BJ (cell line): ENCODE data around the gene NTSR1. TPM values are rescaled to one million over a fixed set of nuclear protein-coding genes. Genes with fewer than 3 reads are reported as not detected.

Experiments used
- CTCF ChIA-PET: fragments of 350-600 bp; formaldehyde crosslinking; extraction: SDS; loops from one replicate; lab custom pipeline; 2021; ENCODE audit warnings: antibody characterized with exemption, inconsistent platforms; lab: Yijun Ruan, JAX
- POLR2A ChIA-PET: fragments of 300-600 bp; sonication (Branson Sonifier 250); formaldehyde crosslinking; extraction: SDS; loops from one replicate; lab custom pipeline; 2021; ENCODE audit warnings: antibody characterized with exemption; lab: Charles Lee
- DNase-seq: peaks from one replicate; pipeline ENCODE4 v3.0.0-alpha.2; 2011; ENCODE audit warnings: low read depth
- H3K27me3 ChIP-seq: 2 replicates; pipeline ENCODE4 v1.6.0; 2011; ENCODE audit warnings: low read length; ENCODE audit not compliant: control insufficient read depth, insufficient read depth
- H3K36me3 ChIP-seq: 2 replicates; pipeline ENCODE4 v1.5.1; 2011; ENCODE audit warnings: low read length; ENCODE audit not compliant: control insufficient read depth, insufficient read depth
- H3K4me3 ChIP-seq: 2 replicates; pipeline ENCODE4 v1.5.1; 2011; ENCODE audit warnings: low read depth, mild to moderate bottlenecking, control low read depth, low read length
- CTCF ChIP-seq: IDR thresholded peaks from 2 replicates; pipeline ENCODE4 v1.5.1; 2011; ENCODE audit warnings: low read depth, mild to moderate bottlenecking, control low read depth, inconsistent platforms, low read length, moderate library complexity; ENCODE audit not compliant: insufficient read depth
- polyA plus RNA-seq: library from polyadenylated mRNA; depleted of rRNA; stranded (reverse); fragments of >200 nt; gene quantifications from 2 replicates; pipeline ENCODE4 v1.2.3, GENCODE V29; 2011

The NTSR1 gene
- polyA plus RNA-seq, 1 experiment, result 0.05 TPM

- CTCF ChIA-PET, result no interaction called here
- POLR2A ChIA-PET, result no interaction called here
- no peak for TF ChIP-seq CTCF
- H3K27me3 ChIP-seq, result 0 out of 2 replicates have a peak, but pooled peaks cover under 1% of the 10 kb centered on the region
- DNase-seq, result no peak
- H3K4me3 ChIP-seq, result no peak overlapping the region
- no peaks in the 10 kb centered on the region for H3K36me3 ChIP-seq
These were observed 70.7 kb downstream of the NTSR1 start for GRCh38 chr20:62779417-62779685.

DNA sequence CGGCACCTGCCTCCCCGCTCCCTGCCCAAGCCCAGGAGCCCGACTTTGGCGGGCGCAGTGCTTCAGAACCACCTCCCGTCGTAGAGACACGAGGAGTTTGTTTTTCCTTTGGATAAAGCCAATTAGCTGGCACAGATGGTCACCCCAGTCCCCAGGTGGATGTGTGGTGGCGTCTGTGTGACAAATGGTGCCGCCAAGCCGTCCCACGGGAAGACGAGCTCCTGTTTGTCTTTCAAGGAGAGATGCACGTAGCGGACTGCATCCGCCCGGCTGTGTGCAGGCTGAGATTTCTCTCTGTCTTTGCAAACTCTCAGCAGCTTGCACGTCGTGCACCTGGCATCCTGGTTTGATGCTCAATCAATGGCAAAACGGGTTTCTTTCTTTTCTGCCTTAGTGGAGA lies 71.6 kb downstream of the NTSR1 start:
- POLR2A ChIA-PET, result interaction anchor here (0.6 kb wide), 1 partner anchor 76 kb away, joined by 4 read pairs; no protein-coding TSS in a partner anchor

GRCh38 chr20:62780696-62781095 lies 72.1 kb downstream of the NTSR1 start:
- DNase-seq, result no peak
- Histone ChIP-seq H3K36me3 (no peaks in the 10 kb centered on the region), H3K4me3 (no peak overlapping the region), H3K27me3 (no peaks in the 10 kb centered on the region)
- CTCF ChIA-PET, result interaction anchor here (3.4 kb wide), 1 partner anchor 11 kb away, joined by 19 read pairs; no protein-coding TSS in a partner anchor
- no peak for TF ChIP-seq CTCF
- POLR2A ChIA-PET, result interaction anchor here (0.6 kb wide), 1 partner anchor 77 kb away, joined by 4 read pairs; no protein-coding TSS in a partner anchor

More for the DNA sequence above, 71.6 kb downstream of the NTSR1 start:
- CTCF ChIA-PET, result no interaction called here
- TF ChIP-seq CTCF, result no peak
- no peak for DNase-seq
- no peak overlapping the region for H3K4me3 ChIP-seq
- no peaks in the 10 kb centered on the region for H3K36me3 ChIP-seq
- no peaks in the 10 kb centered on the region for H3K27me3 ChIP-seq

GRCh38 chr20:62782149-62782892 lies 73.7 kb downstream of the NTSR1 start:
- POLR2A ChIA-PET, result no interaction called here
- TF ChIP-seq CTCF, result 0 out of 2 replicates have a peak, but pooled peaks have one; percentile 18
- Histone ChIP-seq H3K4me3 (no peak overlapping the region), H3K36me3 (no peaks in the 10 kb centered on the region), H3K27me3 (no peaks in the 10 kb centered on the region)
- CTCF ChIA-PET, result interaction anchor here (0.9 to 3.4 kb wide), 3 partner anchors 9 to 113 kb away, joined by 3 to 19 read pairs (median 3); no protein-coding TSS in a partner anchor
- no peak for DNase-seq

DNA sequence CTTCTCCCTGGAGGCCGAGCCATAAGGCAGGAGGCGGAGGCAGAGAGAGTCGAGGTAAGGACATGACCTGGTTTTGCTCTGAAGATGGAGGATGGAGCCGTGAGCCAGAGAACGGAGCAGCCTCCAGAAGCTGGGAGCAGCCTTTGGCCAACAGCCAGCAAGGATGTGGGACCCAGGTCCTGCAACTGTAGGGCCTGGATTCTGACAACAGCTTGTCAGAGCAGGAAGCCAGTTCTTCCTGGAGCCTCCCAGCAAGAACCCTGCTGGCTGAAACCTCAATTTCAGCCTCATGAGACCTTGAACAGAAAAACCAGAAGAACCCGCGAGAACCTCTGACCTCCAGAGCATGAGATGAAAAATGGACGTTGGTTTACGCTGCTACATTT lies 74.2 kb downstream of the NTSR1 start:
- no peak for TF ChIP-seq CTCF
- H3K36me3 ChIP-seq, result no peaks in the 10 kb centered on the region
- no peak for DNase-seq
- H3K27me3 ChIP-seq, result no peaks in the 10 kb centered on the region
- ChIA-PET POLR2A (no interaction called here), CTCF (interaction anchor here (0.9 to 3.4 kb wide), 3 partner anchors 9 to 113 kb away, joined by 3 to 19 read pairs (median 3); no protein-coding TSS in a partner anchor)
- H3K4me3 ChIP-seq, result no peak overlapping the region
